Smooth muscle cell (in vitro differentiated cells): ENCODE results near the gene ASB9. TPM values are rescaled to one million over a fixed set of nuclear protein-coding genes. Genes with fewer than 3 reads are reported as not detected.

Experiments
- DNase-seq: peaks from one replicate; lab custom pipeline; 2025; ENCODE audit not compliant: unreplicated experiment; lab: John Stamatoyannopoulos, UW
- H2AFZ ChIP-seq: fragments of 200-600 bp; sonication (generic); 2 replicates; pipeline ENCODE4 v1.6.0; 2016; ENCODE audit warnings: antibody characterized with exemption, low read depth, mild to moderate bottlenecking
- H3F3A ChIP-seq: fragments of 200-600 bp; sonication (generic); 2 replicates; pipeline ENCODE4 v1.6.0; 2017; ENCODE audit warnings: antibody characterized with exemption, low read depth
- H3K27ac ChIP-seq: fragments of 200-600 bp; sonication (generic); 2 replicates; pipeline ENCODE4 v1.5.1; 2016; ENCODE audit warnings: low read depth, mild to moderate bottlenecking
- H3K27me3 ChIP-seq: fragments of 200-600 bp; sonication (generic); 2 replicates; pipeline ENCODE4 v1.6.1; 2016; ENCODE audit warnings: low read depth, mild to moderate bottlenecking
- H3K36me3 ChIP-seq: fragments of 200-600 bp; sonication (generic); 2 replicates; pipeline ENCODE4 v1.5.1; 2016; ENCODE audit warnings: low read depth
- H3K4me1 ChIP-seq: fragments of 200-600 bp; sonication (generic); 2 replicates; pipeline ENCODE4 v1.5.1; 2016; ENCODE audit warnings: low read depth
- H3K4me2 ChIP-seq: fragments of 200-600 bp; sonication (generic); 2 replicates; pipeline ENCODE4 v1.6.0; 2016; ENCODE audit warnings: mild to moderate bottlenecking
- H3K4me3 ChIP-seq: fragments of 200-600 bp; sonication (generic); 2 replicates; pipeline ENCODE4 v1.5.1; 2016; ENCODE audit warnings: mild to moderate bottlenecking
- H3K79me2 ChIP-seq: fragments of 200-600 bp; sonication (generic); 2 replicates; pipeline ENCODE4 v1.6.0; 2016; ENCODE audit warnings: low read depth, mild to moderate bottlenecking
- H3K9ac ChIP-seq: fragments of 200-600 bp; sonication (generic); 2 replicates; pipeline ENCODE4 v1.6.0; 2016; ENCODE audit warnings: low read depth
- H3K9me3 ChIP-seq: fragments of 200-600 bp; sonication (generic); replicated peaks from 2 replicates; pipeline ENCODE4 v1.5.1; 2016; ENCODE audit warnings: low read depth
- H4K20me1 ChIP-seq: fragments of 200-600 bp; sonication (generic); 2 replicates; pipeline ENCODE4 v1.6.0; 2016; ENCODE audit warnings: low read depth
- WGBS: methylation state at CpG from one replicate; pipeline ENCODE4 v1.1.7; 2016; ENCODE audit warnings: low lambda C conversion rate; 5-methylcytosine and 5-hydroxymethylcytosine counted together
- polyA plus RNA-seq: library from polyadenylated mRNA; unstranded; fragments of >200 nt; fragmentation: Nextera tagmentation; extraction: Ambion mirVana; gene quantifications from 2 replicates; pipeline ENCODE4 v1.2.1, GENCODE V29; 2016
- total RNA-seq: library from RNA; depleted of rRNA; stranded (reverse); fragments of >200 nt; gene quantifications from 2 replicates; pipeline ENCODE4 v1.2.3, GENCODE V29; 2014
- TF ChIP-seq, protein P1 (sequence below): fragments of 200-600 bp; sonication (generic); IDR thresholded peaks from 2 replicates; pipeline ENCODE4 v1.5.1; 2017; ENCODE audit warnings: borderline replicate concordance, mild to moderate bottlenecking, antibody characterized with exemption; ENCODE audit not compliant: insufficient read depth, poor library complexity, severe bottlenecking

ASB9 gene
- total and polyA plus RNA-seq, 2 experiments from 2014 or later = 0.39 TPM; not detected in 1

DNA sequence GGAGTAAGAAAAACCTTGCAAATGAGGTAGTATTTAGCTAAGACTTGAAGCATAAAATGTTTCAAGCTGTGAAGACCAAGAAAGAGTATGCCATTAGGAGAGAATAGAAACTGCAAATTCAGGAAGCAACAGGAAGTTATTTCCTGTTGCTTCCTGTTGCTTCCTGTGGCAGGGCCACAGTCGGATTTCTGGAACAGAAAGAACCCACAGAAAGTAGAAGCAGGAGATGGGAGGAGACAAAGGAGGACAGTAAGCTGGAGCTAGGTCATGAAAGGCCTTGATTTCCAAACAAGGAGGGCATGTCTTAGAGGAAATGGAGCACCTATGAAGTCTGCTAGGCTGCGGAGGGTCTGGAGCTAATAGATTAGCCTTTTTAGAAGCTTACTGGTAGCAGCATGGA, 28.3 kb upstream of the ASB9 start:
- H2AFZ ChIP-seq = peak overlapping the region; percentile 24
- H4K20me1 ChIP-seq = no peaks in the 10 kb centered on the region
- H3K4me3 ChIP-seq = no peak overlapping the region
- TF ChIP-seq, protein P1, sequence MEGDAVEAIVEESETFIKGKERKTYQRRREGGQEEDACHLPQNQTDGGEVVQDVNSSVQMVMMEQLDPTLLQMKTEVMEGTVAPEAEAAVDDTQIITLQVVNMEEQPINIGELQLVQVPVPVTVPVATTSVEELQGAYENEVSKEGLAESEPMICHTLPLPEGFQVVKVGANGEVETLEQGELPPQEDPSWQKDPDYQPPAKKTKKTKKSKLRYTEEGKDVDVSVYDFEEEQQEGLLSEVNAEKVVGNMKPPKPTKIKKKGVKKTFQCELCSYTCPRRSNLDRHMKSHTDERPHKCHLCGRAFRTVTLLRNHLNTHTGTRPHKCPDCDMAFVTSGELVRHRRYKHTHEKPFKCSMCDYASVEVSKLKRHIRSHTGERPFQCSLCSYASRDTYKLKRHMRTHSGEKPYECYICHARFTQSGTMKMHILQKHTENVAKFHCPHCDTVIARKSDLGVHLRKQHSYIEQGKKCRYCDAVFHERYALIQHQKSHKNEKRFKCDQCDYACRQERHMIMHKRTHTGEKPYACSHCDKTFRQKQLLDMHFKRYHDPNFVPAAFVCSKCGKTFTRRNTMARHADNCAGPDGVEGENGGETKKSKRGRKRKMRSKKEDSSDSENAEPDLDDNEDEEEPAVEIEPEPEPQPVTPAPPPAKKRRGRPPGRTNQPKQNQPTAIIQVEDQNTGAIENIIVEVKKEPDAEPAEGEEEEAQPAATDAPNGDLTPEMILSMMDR = no peak
- H3K79me2 ChIP-seq = no peaks in the 10 kb centered on the region
- no peaks in the 10 kb centered on the region for H3K4me1 ChIP-seq
- 71% methylated on average over 2 of the region's 2 CpGs for WGBS
- H3F3A ChIP-seq = no peaks in the 10 kb centered on the region
- no peaks in the 10 kb centered on the region for H3K9me3 ChIP-seq
- H3K4me2 ChIP-seq = no peak overlapping the region
- no peak overlapping the region for H3K27ac ChIP-seq
- no peak overlapping the region for H3K9ac ChIP-seq
- no peak for DNase-seq
- H3K36me3 ChIP-seq = no peaks in the 10 kb centered on the region
- no peaks in the 10 kb centered on the region for H3K27me3 ChIP-seq

- Histone ChIP-seq H3K27ac (no peak overlapping the region), H3K36me3 (no peaks in the 10 kb centered on the region), H3K79me2 (no peaks in the 10 kb centered on the region), H3K4me1 (no peaks in the 10 kb centered on the region), H3K4me2 (no peak overlapping the region), H2AFZ (no peak overlapping the region), H4K20me1 (no peaks in the 10 kb centered on the region), H3K9ac (no peak overlapping the region), H3K9me3 (no peaks in the 10 kb centered on the region), H3F3A (no peaks in the 10 kb centered on the region), H3K4me3 (no peak overlapping the region), H3K27me3 (no peaks in the 10 kb centered on the region)
- no peak for DNase-seq
- WGBS = 76% methylated on average over 2 of the region's 2 CpGs
- TF ChIP-seq, protein P1 = no peak
These were observed 23.6 kb upstream of the ASB9 start for GRCh38 chrX:15293451-15293850.

GRCh38 chrX:15292861-15293260, 23.0 kb upstream of the ASB9 start:
- TF ChIP-seq, protein P1 = no peak
- H3K27ac ChIP-seq = no peak overlapping the region
- WGBS = 71% methylated on average over 3 of the region's 3 CpGs
- no peaks in the 10 kb centered on the region for H4K20me1 ChIP-seq
- H3K27me3 ChIP-seq = no peaks in the 10 kb centered on the region
- no peaks in the 10 kb centered on the region for H3K79me2 ChIP-seq
- H3K9me3 ChIP-seq = no peaks in the 10 kb centered on the region
- H3K36me3 ChIP-seq = no peaks in the 10 kb centered on the region
- no peak overlapping the region for H3K4me3 ChIP-seq
- no peaks in the 10 kb centered on the region for H3K4me1 ChIP-seq
- no peak overlapping the region for H3K4me2 ChIP-seq
- DNase-seq = no peak
- H3F3A ChIP-seq = no peaks in the 10 kb centered on the region
- no peak overlapping the region for H2AFZ ChIP-seq
- no peak overlapping the region for H3K9ac ChIP-seq

DNA sequence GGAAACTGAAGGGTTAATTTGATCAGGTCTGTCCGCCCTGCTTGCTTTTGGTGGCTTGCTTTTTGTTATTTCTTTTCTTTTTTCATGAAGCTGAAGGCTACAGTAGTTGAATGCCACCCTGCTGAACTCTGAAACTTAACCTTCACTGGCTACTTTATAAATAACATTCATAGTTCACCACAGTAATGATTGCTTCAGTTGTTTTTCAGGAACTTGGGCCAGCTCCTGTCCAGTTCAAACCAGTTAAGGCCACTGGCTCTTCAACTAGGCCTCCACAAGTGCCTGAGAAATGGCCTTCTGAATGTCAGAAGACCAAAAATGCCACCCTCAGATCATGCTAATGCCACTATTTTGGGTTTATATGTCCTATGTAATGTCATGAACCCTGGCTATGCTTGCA, 7.7 kb upstream of the ASB9 start:
- H3K4me1 ChIP-seq = no peaks in the 10 kb centered on the region
- no peak overlapping the region for H3K4me3 ChIP-seq
- H3K9ac ChIP-seq = no peak overlapping the region
- no peaks in the 10 kb centered on the region for H3K9me3 ChIP-seq
- no peaks in the 10 kb centered on the region for H4K20me1 ChIP-seq
- H3K27me3 ChIP-seq = no peaks in the 10 kb centered on the region
- H3K79me2 ChIP-seq = no peaks in the 10 kb centered on the region
- H3K36me3 ChIP-seq = no peaks in the 10 kb centered on the region
- H3F3A ChIP-seq = no peaks in the 10 kb centered on the region
- no peak overlapping the region for H2AFZ ChIP-seq
- H3K4me2 ChIP-seq = no peak overlapping the region
- TF ChIP-seq, protein P1 = no peak
- WGBS = 59% methylated on average over 1 of the region's 1 CpG
- no peak for DNase-seq
- no peak overlapping the region for H3K27ac ChIP-seq
